Measurements from ENCODE around the gene RAVER1.
A peak's percentile ranks its signal among the peaks of the same experiment; 100 is the strongest.
"Not testable (repeated sequence)": the region's sequence is repeated elsewhere in the genome, so short reads cannot be mapped to it uniquely, and the experiment has no call there.

RAVER1 gene

DNA sequence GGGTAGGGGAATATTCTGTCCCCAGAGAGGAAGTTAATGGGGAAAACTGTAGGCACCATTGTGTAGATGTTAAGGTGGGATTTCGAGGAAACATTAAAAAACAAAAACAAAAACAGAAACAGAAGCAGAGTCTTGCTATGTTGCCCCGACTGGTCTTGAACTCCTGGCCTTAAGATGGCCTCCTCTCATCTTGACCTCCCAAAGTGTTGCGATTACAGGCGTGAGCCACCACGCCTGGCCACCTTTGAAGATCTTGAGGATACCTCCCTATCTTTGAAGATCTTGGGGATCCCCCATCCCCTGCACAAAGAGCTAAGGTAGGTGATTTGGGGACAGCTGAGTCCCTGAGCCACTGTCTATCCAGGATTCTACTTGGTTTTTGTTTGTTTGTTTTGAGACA lies 6.6 kb upstream of the RAVER1 start:
- no peak for DNase-seq

GRCh38 chr19:10339380-10339960 lies 6.1 kb upstream of the RAVER1 start, which contains the start of gene ICAM3:
TSS of gene ICAM3 (minus strand) at chr19:10339624. CDS start at chr19:10339614, 10 bp downstream.
- peak; percentile 23 to 48 (median 36) for DNase-seq

GRCh38 chr19:10338940-10339339 lies 5.6 kb upstream of the RAVER1 start:
- no peak for DNase-seq

GRCh38 chr19:10336725-10337124 lies 3.4 kb upstream of the RAVER1 start:
- DNase-seq = not testable (repeated sequence)

- no peak for DNase-seq
Observed at GRCh38 chr19:10335352-10335985, 2.1 kb upstream of the RAVER1 start.

- DNase-seq = peak in 1 of 4 experiments; percentile 18
Observed at GRCh38 chr19:10334588-10335351, 1.4 kb upstream of the RAVER1 start.

GRCh38 chr19:10333758-10334587 lies 644 bp upstream of the RAVER1 start:
- no peak for DNase-seq

- no peak for DNase-seq
Observed at GRCh38 chr19:10332158-10332964, 968 bp downstream of the RAVER1 start.

- no peak for DNase-seq
Observed at GRCh38 chr19:10329555-10329954, 3.8 kb downstream of the RAVER1 start.

- no peak for DNase-seq
Observed at GRCh38 chr19:10328558-10329429, 4.5 kb downstream of the RAVER1 start.

GRCh38 chr19:10327793-10328192 lies 5.5 kb downstream of the RAVER1 start:
- DNase-seq = no peak

DNA sequence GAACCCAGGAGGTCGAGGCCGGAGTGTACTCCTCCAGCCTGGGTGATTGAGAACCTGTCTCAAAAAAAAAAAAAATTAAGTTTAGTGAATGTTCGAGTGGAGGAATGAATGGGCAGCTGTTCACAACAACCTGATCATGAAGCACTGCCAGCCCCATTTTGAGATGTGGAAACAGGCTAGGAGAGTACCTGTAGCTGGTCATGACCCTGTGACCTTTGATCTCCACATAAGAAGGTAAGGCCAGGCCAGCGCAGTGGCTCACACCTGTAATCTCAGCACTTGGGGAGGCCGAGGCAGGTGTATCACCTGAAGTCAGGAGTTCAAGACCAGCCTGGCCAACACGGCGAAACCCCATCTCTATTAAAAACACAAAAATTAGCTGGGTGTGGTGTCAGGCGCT lies 7.6 kb downstream of the RAVER1 start:
- no peak for DNase-seq

DNA sequence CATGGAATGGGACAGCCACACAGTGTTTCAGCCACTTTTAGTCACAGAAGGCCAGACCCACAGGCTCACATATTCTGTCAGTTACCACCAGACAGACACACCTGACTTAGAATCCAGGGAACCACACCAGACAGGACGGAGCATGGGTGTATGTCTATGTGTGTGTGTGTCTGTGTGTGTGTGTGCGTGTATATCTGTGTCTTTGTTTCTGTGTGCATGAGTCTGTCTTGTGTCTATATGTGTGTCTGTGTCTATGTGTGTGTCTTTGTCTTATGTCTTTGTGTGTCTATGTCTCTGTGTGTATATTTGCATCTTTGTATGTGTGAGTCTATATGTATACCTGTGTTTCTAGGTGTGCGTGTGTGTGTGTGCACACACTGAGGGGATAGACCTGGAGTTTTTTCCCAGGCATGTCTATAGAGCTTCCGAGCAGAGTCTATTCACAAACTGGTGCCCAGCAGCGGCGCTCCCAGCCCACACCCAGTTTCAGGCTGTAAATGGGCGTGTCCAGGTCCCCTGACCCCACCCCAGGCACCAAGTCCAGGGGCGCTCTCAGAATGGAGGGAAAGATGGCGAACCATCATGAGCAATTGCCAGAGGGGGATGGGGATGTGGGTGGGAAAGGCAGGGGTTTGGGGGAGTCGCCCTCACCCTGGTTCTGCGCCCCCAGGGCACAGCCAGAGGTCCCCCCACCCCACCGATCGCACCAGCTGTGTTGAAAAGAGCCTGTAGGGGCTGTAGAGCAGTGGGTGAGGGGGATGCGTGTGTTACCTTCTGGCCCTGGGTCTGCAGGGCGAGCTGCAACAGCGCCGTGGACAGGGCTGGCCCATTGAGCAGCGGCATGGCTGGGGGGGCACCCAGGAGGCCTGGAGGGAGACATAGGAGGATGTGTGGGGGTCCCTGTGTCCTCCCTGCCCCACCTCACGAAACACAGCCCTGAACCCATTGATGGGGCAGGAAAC lies 11.2 kb downstream of the RAVER1 start:
- DNase-seq = no peak

DNA sequence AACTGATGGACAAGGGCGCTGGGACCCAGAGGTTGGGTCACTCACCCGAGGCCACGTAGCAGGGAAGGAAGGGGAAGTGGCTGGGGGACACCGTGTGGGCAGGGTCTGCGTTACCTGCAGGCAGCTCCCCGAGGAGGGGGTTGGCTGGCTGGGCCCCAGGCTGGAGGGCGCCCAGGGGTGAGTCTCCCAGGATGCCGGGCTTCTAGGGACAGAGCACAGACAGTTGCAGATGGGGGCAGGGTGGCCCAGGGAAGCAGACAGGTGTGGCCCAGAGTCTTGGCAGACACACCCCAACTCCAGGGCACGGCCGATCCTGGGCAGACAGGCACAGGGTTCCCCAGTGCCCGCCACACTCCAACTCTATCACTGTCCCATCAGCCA lies 11.9 kb downstream of the RAVER1 start:
- no peak for DNase-seq

GRCh38 chr19:10320602-10321416 lies 12.5 kb downstream of the RAVER1 start:
- no peak for DNase-seq

- DNase-seq = no peak
Observed at GRCh38 chr19:10318807-10319682, 14.3 kb downstream of the RAVER1 start.

DNA sequence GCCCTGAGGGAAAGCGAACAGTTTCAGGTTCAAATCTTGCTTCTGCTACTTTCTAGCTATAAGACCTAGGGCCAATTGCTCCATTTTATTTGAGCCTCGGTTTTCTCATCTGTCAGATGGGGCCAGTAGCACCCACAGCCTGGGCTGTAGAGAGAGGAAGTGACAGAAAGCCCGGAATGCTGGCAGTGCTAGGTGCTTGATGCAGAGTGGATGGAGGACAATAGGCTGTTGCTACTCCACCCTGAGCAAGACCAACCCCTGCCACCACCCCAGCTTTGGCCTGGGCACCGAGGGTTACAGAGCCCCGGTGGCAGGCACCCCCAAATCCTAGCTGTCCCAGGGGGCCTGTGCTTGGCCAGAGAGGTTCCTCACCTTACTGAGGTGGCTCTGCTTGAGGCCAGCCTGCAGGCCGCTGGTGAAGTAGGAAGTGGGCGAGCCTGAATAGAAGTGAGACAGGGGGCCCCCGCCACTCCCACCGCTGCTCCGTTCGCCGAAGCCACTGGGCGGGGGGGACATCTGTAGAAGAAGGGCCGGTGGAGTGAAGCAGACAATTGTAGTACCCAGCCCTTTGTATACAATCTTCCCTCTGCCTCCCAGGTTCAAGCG lies 15.4 kb downstream of the RAVER1 start:
- no peak for DNase-seq

Measured in activated CD4-positive, CD25-positive, alpha-beta regulatory T cell (primary cell).